ENCODE results near the gene ST3GAL3. TPM values are rescaled to one million over a fixed set of nuclear protein-coding genes. Genes with fewer than 3 reads are reported as not detected.

The ST3GAL3 gene
- total RNA-seq, 1 experiment from 2014 or later, result 26.0 TPM

- H3K27ac ChIP-seq (ENCODE audit: low read length), result no peak overlapping the region
- ChIA-PET POLR2A (no interaction called here), CTCF (interaction anchor here (0.8 kb wide), 1 partner anchor 128 kb away, joined by 3 read pairs; no protein-coding TSS in a partner anchor)
- intact Hi-C loops (cut with micrococcal nuclease; ENCODE audit: unreplicated experiment), result no loop called here
- H3K4me1 ChIP-seq (ENCODE audit: control insufficient read depth, insufficient read depth, low read length), result no peaks in the 10 kb centered on the region
- no peak for DNase-seq (ENCODE audit: low read depth, low spot score)
- H3K9me3 ChIP-seq (ENCODE audit: control insufficient read depth, insufficient read depth, low read depth, low read length), result no peaks in the 10 kb centered on the region
- no peaks in the 10 kb centered on the region for H3K27me3 ChIP-seq (ENCODE audit: control insufficient read depth, insufficient read depth, low read length)
- H3K4me3 ChIP-seq (ENCODE audit: low read depth in 2 of 2, low read length in 2 of 2), result no peak overlapping the region
- no peaks in the 10 kb centered on the region for H3K36me3 ChIP-seq (ENCODE audit: control insufficient read depth, insufficient read depth, low read length)
- in situ Hi-C loops (cut with HindIII; ENCODE audit: low pct_unique_long_range_greater_than_20kb, low sequenced_read_pairs), result no loop called here
- no TSS peak for BruUV-seq (replicated peaks)
- no peak for ATAC-seq
- no peak for TF ChIP-seq CTCF (IDR thresholded peaks at IDR 0.05)
- no peak for TF ChIP-seq REST (IDR thresholded peaks at IDR 0.05; ENCODE audit: insufficient read depth in 1 of 2, low read depth in 2 of 2, low read length in 1 of 2)
Observed at GRCh38 chr1:43890815-43891214, 183.5 kb downstream of the ST3GAL3 start.

GRCh38 chr1:43893006-43893405 is 185.7 kb downstream of the ST3GAL3 start:
- no peaks in the 10 kb centered on the region for H3K9me3 ChIP-seq (ENCODE audit: control insufficient read depth, insufficient read depth, low read depth, low read length)
- in situ Hi-C loops (cut with HindIII; ENCODE audit: low pct_unique_long_range_greater_than_20kb, low sequenced_read_pairs), result no loop called here
- H3K4me1 ChIP-seq (ENCODE audit: control insufficient read depth, insufficient read depth, low read length), result no peaks in the 10 kb centered on the region
- CTCF ChIA-PET, result no interaction called here
- H3K36me3 ChIP-seq (ENCODE audit: control insufficient read depth, insufficient read depth, low read length), result no peaks in the 10 kb centered on the region
- intact Hi-C loops (cut with micrococcal nuclease; ENCODE audit: unreplicated experiment), result no loop called here
- ATAC-seq, result no peak
- POLR2A ChIA-PET, result no interaction called here
- BruUV-seq (replicated peaks), result no TSS peak
- no peak overlapping the region for H3K27ac ChIP-seq (ENCODE audit: low read length)
- no peak for DNase-seq (ENCODE audit: low read depth, low spot score)
- H3K27me3 ChIP-seq (ENCODE audit: control insufficient read depth, insufficient read depth, low read length), result no peaks in the 10 kb centered on the region
- no peak for TF ChIP-seq CTCF (IDR thresholded peaks at IDR 0.05)
- TF ChIP-seq REST (IDR thresholded peaks at IDR 0.05; ENCODE audit: insufficient read depth in 1 of 2, low read depth in 2 of 2, low read length in 1 of 2), result no peak
- H3K4me3 ChIP-seq (ENCODE audit: low read depth in 2 of 2, low read length in 2 of 2), result no peak overlapping the region
